ENCODE measurements around the gene DVL1. TPM values are rescaled to one million over a fixed set of nuclear protein-coding genes. Genes with fewer than 3 reads are reported as not detected.

Gene DVL1
- total RNA-seq, 3 donors from 2014 or later (not counting 1 experiment from before 2014, with no cell fraction given) = 33.8 to 41.9 (median 35.6) TPM

- peaks cover 38% of the 10 kb centered on the region for H3K4me1 ChIP-seq (ENCODE audit: control insufficient read depth, insufficient read depth, low read length)
- peaks cover 39% of the 10 kb centered on the region for H3K27me3 ChIP-seq (ENCODE audit: control insufficient read depth, insufficient read depth, low read length)
- peak in 2 of 3 donors; percentile 34 to 38 for ATAC-seq
Measured at GRCh38 chr1:1354271-1355247, 5.3 kb upstream of the DVL1 start.

DNA sequence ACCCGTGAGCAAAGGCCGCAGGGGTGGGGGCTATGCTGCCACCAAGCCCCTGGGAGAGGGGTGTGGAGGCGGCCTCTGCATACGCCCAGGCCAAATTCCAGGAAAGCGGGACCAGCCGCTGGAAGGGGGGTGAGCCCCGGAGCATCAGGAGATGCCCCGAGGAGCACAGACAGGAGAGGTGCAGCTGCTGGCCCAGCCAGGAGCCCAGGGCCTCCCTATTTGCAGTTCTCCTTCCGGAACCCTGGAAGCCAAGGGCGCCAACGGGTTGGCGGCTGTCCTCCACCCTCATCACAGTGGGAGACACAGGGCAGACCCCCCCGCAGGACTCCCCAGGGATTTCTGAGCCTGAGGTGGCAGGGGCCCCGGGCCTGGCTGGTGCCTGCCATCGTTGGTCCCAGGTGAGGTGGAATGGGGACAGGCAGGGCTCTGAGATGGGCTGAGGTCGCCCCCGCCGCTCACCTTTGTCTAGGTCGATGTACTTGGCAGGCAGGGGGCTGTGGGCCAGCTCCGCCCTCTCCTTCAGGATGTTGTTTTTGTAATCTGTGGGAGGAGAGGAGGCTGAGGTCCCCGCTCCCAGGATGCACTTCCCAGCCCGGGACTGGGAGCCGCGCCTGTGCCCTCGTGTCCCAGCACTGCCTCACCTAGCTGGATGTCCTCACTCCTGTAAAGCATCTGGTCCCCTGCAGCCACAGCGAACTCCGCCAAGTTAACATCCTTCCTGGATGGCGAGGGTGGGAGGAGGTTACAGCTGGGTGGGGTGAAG is 4.4 kb upstream of the DVL1 start:
- Mint-ChIP-seq H3K4me1 (peaks cover 0 to 18% of the 10 kb centered on the region in 2 donors), H3K27ac (no peak overlapping the region), H3K36me3 (no peaks in the 10 kb centered on the region), H3K27me3 (ENCODE audit: low read depth in 2 of 2) (peaks cover 0 to 11% of the 10 kb centered on the region in 2 donors), H3K4me3 (no peak overlapping the region), H3K9me3 (no peaks in the 10 kb centered on the region)
- WGBS (ENCODE audit: insufficient coverage) = 21% methylated on average over 28 of the region's 28 CpGs
- Histone ChIP-seq H3K4me3 (ENCODE audit: low read length) (no peak overlapping the region), H3K9me3 (ENCODE audit: control insufficient read depth, insufficient read depth, low read length) (no peaks in the 10 kb centered on the region), H3K27ac (ENCODE audit: low read length) (no peak overlapping the region), H3K4me1 (ENCODE audit: control insufficient read depth, insufficient read depth, low read length) (peaks cover 34% of the 10 kb centered on the region), H3K36me3 (ENCODE audit: control insufficient read depth, insufficient read depth, low read length) (no peaks in the 10 kb centered on the region), H3K27me3 (ENCODE audit: control insufficient read depth, insufficient read depth, low read length) (peaks cover 34% of the 10 kb centered on the region)
- ATAC-seq = no peak
- intact Hi-C loops (cut with micrococcal nuclease) = loop anchor here (2.0 kb wide), 1 partner anchor 21 kb away; the partner anchor contains the start of gene AURKAIP1
- TF ChIP-seq CTCF (IDR thresholded peaks at IDR 0.05) = no peak
- no peak for DNase-seq

More at GRCh38 chr1:1354271-1355247, 5.3 kb upstream of the DVL1 start:
- TF ChIP-seq CTCF (IDR thresholded peaks at IDR 0.05) = no peak
- Mint-ChIP-seq H3K9me3 (no peaks in the 10 kb centered on the region), H3K27me3 (ENCODE audit: low read depth in 2 of 2) (peaks cover 6 to 14% of the 10 kb centered on the region in 2 donors), H3K27ac (no peak overlapping the region), H3K4me1 (peaks cover 0 to 26% of the 10 kb centered on the region in 2 donors), H3K4me3 (peak overlapping the region; percentile 28), H3K36me3 (no peaks in the 10 kb centered on the region)
- no peaks in the 10 kb centered on the region for H3K9me3 ChIP-seq (ENCODE audit: control insufficient read depth, insufficient read depth, low read length)
- peak in 1 of 2 donors; percentile 63 for DNase-seq
- no peak overlapping the region for H3K27ac ChIP-seq (ENCODE audit: low read length)
- 12% methylated on average over 116 of the region's 116 CpGs for WGBS (ENCODE audit: insufficient coverage)
- H3K4me3 ChIP-seq (ENCODE audit: low read length) = no peak overlapping the region
- H3K36me3 ChIP-seq (ENCODE audit: control insufficient read depth, insufficient read depth, low read length) = no peaks in the 10 kb centered on the region
- intact Hi-C loops (cut with micrococcal nuclease) = loop anchor here (2.0 kb wide), 1 partner anchor 20 kb away; the partner anchor contains the start of gene AURKAIP1

GRCh38 chr1:1352786-1353388 is 3.7 kb upstream of the DVL1 start:
- ATAC-seq = no peak
- peaks cover 0 to 21% of the 10 kb centered on the region in 2 donors for H3K4me1 Mint-ChIP-seq
- no peak overlapping the region for H3K4me3 Mint-ChIP-seq
- no peaks in the 10 kb centered on the region for H3K36me3 ChIP-seq (ENCODE audit: control insufficient read depth, insufficient read depth, low read length)
- peaks cover 0 to 7% of the 10 kb centered on the region in 2 donors for H3K27me3 Mint-ChIP-seq (ENCODE audit: low read depth in 2 of 2)
- intact Hi-C loops (cut with micrococcal nuclease) = no loop called here
- WGBS (ENCODE audit: insufficient coverage) = 38% methylated on average over 4 of the region's 5 CpGs
- no peaks in the 10 kb centered on the region for H3K9me3 Mint-ChIP-seq
- peaks cover 33% of the 10 kb centered on the region for H3K4me1 ChIP-seq (ENCODE audit: control insufficient read depth, insufficient read depth, low read length)
- peaks cover 27% of the 10 kb centered on the region for H3K27me3 ChIP-seq (ENCODE audit: control insufficient read depth, insufficient read depth, low read length)
- no peak for DNase-seq
- H3K27ac ChIP-seq (ENCODE audit: low read length) = no peak overlapping the region
- no peak overlapping the region for H3K27ac Mint-ChIP-seq
- H3K4me3 ChIP-seq (ENCODE audit: low read length) = no peak overlapping the region
- H3K36me3 Mint-ChIP-seq = no peaks in the 10 kb centered on the region
- TF ChIP-seq CTCF (IDR thresholded peaks at IDR 0.05) = no peak
- no peaks in the 10 kb centered on the region for H3K9me3 ChIP-seq (ENCODE audit: control insufficient read depth, insufficient read depth, low read length)

All from natural killer cell (primary cell).